Activated CD4-positive, alpha-beta memory T cell treated with anti-CD3 and anti-CD28 coated beads for 36 hours (primary cell): ENCODE results near the gene ANO9. TPM values are rescaled to one million over a fixed set of nuclear protein-coding genes. Genes with fewer than 3 reads are reported as not detected.

Source experiments
- CTCF ChIA-PET: fragments of 350-600 bp; sonication (Branson Sonifier 250); formaldehyde crosslinking; loops from one replicate; lab custom pipeline; 2021; ENCODE audit warnings: antibody characterized with exemption, inconsistent platforms; lab: Charles Lee
- POLR2A ChIA-PET: fragments of 350-600 bp; sonication (Branson Sonifier 250); formaldehyde crosslinking; loops from one replicate; lab custom pipeline; 2021; ENCODE audit warnings: antibody characterized with exemption; lab: Charles Lee
- DNase-seq: peaks from one replicate; pipeline ENCODE4 v3.0.0-alpha.2; 2020
- H3K27ac Mint-ChIP-seq: one replicate; pipeline ENCODE4 v1.8.0; 2021; ENCODE audit warnings: mixed read lengths
- H3K27me3 Mint-ChIP-seq: one replicate; pipeline ENCODE4 v1.8.0; 2021; ENCODE audit warnings: mixed read lengths
- H3K36me3 Mint-ChIP-seq: one replicate; pipeline ENCODE4 v1.8.0; 2021; ENCODE audit warnings: mixed read lengths
- H3K4me1 Mint-ChIP-seq: one replicate; pipeline ENCODE4 v1.8.0; 2021; ENCODE audit warnings: low read depth, mixed read lengths
- H3K4me3 Mint-ChIP-seq: one replicate; pipeline ENCODE4 v1.8.0; 2021; ENCODE audit warnings: mild to moderate bottlenecking, mixed read lengths
- H3K9me3 Mint-ChIP-seq: one replicate; pipeline ENCODE4 v1.8.0; 2021; ENCODE audit warnings: mixed read lengths
- intact Hi-C: fragments of 100-400 bp; cut with micrococcal nuclease; formaldehyde crosslinking; loops from one replicate; pipeline ENCODE4 v1.15.1; 2023
- total RNA-seq, 2 experiments: library from RNA; stranded (reverse); gene quantifications; one replicate each; pipeline ENCODE4 v1.2.3, GENCODE V29; 2021

Gene ANO9
- total RNA-seq, 2 experiments from 2014 or later: 41.7 to 45.6 TPM

DNA sequence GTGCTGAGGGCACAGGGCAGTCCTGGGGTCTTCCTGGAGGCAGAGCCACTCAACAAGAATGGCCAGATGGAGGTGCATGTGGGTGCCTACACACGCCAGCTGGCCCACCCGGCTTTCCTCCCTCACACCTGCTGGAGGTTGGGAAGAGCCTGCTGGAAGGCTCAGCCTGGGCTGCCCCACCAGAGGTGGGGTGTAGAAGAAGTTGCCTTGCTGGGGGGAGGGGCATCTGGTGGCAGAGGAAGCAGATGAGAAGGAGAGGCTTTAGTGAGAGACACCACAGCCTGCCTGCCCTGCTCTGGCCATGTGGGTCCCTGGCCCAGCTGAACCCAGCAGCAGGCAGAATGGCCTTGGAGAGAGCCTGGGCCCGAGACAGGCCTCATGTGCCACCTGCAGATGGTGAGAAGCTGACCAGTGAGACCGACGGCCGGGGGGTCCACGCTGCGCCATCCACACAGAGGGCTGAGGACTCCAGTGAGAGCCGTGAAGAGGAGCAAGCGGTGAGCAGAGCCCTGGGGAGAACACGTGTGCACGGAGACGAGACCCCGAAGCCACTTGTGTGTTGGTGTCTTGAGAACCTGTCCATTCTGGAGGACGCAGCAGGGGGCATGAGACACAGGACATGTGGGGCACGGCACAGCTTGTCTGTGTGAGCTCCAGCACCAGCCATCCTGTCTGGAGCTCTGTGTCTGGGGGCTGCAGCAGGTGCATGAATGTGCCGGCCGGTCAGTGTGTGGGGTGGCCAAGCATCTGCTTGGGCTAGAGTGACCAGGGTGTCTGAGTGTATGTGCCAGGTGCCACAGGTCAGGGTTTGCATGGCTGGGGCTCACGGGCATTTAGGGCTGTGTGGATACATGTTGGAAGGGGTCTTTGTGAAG is 69.9 kb downstream of the ANO9 start:
- DNase-seq: no peak
- no peak overlapping the region for H3K27ac Mint-ChIP-seq
- no peaks in the 10 kb centered on the region for H3K9me3 Mint-ChIP-seq
- no peak overlapping the region for H3K4me3 Mint-ChIP-seq
- peaks cover 11% of the 10 kb centered on the region for H3K4me1 Mint-ChIP-seq
- intact Hi-C loops: no loop called here
- peaks cover 1% of the 10 kb centered on the region for H3K36me3 Mint-ChIP-seq
- POLR2A ChIA-PET: no interaction called here
- H3K27me3 Mint-ChIP-seq: peaks cover 28% of the 10 kb centered on the region
- CTCF ChIA-PET: interaction anchor here (0.8 kb wide), 1 partner anchor 15 kb away, joined by 3 read pairs; no protein-coding TSS in a partner anchor

DNA sequence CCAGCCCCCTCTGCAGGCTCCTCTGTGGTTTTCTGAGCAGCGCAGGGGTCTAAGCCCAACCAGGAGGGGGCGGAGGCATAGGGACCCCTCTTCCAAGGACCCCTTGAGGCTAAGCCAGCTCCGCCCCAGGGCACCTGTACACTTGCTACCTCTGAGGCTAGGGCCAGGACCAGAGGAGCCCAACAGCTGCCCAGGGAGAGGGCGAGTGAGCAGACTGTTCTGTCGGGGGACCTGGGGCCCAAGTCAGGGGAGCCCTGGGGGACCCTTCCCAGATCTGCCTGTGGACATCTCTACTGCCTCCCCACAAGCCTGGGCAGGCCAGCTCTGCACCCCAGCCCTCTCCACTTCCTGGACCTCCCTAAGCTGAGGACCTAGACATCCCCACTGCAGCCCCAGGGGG is 70.8 kb downstream of the ANO9 start:
- DNase-seq: no peak
- H3K4me3 Mint-ChIP-seq: no peak overlapping the region
- H3K9me3 Mint-ChIP-seq: no peaks in the 10 kb centered on the region
- intact Hi-C loops: no loop called here
- H3K27me3 Mint-ChIP-seq: peaks cover 29% of the 10 kb centered on the region
- H3K36me3 Mint-ChIP-seq: peaks cover 1% of the 10 kb centered on the region
- ChIA-PET POLR2A (no interaction called here), CTCF (interaction anchor here (0.9 kb wide), 1 partner anchor 79 kb away, joined by 3 read pairs; no protein-coding TSS in a partner anchor)
- no peak overlapping the region for H3K27ac Mint-ChIP-seq
- peaks cover 11% of the 10 kb centered on the region for H3K4me1 Mint-ChIP-seq

DNA sequence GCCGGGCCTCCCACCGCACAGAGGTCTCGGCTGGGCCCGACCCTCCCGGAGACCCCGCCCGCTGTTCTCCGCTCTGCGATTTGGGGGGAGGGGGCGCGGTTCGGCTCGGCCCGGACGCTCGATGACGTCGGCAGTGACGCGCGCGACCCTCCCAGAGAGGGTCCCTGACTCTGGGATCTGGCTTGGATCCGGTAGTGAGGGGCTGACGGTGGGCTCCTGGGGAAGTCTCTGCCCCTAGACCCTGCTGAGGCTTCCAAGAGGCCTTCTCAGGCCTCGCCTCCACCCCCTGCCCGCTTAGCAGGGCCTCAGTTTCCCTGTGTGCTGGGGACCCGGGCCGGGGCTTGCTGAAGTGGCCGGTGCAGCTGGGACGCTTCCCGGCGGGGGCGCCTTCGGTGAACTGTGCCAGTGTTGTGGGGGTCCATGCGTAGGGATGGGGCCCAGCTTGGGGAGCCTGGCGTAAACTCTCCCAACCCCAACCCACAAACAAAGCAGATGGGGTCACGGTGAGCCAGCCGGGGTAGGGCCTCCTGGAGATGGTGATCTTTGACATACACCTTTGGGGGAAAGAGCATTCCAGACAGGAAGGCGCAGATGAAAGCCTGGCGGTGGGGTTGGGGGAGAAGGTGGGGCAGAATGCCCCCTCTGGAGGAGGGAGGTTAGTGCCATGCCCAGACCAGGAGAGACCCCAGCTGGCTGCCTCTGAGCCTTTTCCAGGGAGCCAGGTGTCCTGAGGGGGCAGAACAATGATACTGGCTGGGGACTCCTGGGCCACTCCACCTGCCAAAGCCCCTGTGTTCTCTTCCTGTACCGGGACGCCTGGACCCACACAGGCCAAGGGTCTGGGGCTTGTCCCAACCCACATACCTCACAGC is 71.5 kb downstream of the ANO9 start:
- DNase-seq: no peak
- H3K4me3 Mint-ChIP-seq: peak overlapping the region; percentile 45
- no peak overlapping the region for H3K27ac Mint-ChIP-seq
- peaks cover 31% of the 10 kb centered on the region for H3K27me3 Mint-ChIP-seq
- ChIA-PET POLR2A (no interaction called here), CTCF (interaction anchor here (0.9 kb wide), 1 partner anchor 80 kb away, joined by 3 read pairs; no protein-coding TSS in a partner anchor)
- H3K9me3 Mint-ChIP-seq: no peaks in the 10 kb centered on the region
- peaks cover 11% of the 10 kb centered on the region for H3K4me1 Mint-ChIP-seq
- intact Hi-C loops: no loop called here
- H3K36me3 Mint-ChIP-seq: peaks cover 1% of the 10 kb centered on the region

DNA sequence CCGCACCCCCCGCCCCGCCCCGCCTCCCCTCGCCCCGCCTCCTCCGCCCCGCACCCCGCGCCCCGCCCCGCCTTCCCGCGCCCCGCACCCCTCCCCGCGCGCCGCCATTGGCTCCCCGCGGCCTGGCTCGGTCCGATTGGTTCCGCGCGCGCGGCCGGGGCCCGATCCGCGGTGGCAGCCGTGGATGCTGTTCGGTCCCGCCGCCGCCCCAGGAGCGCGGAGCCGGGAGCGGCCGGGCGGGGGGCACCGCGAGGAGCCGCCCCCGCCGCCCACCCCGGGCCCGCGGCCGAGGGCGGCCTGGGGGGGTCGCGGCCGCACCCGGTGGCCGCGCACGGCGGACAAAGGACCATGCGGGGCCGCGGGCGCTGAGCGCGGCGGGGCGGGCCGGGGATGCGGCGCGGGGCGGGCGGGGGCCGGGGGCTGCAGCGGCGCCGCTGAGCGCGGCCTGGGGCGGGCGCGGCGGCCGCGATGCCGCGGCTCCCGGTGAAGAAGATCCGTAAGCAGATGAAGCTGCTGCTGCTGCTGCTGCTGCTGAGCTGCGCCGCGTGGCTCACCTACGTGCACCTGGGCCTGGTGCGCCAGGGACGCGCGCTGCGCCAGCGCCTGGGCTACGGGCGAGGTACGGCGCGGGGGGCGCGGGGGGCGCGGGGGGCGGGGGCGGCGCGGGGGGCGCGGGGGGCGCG is 72.3 kb downstream of the ANO9 start, which contains the start of gene B4GALNT4:
B4GALNT4 (plus strand) TSS at position 164 of the 683 bp plus-strand sequence; CDS start at position 469, 305 bp downstream.
- Mint-ChIP-seq H3K36me3 (peaks cover 1% of the 10 kb centered on the region), H3K9me3 (no peaks in the 10 kb centered on the region), H3K27me3 (peaks cover 36% of the 10 kb centered on the region), H3K4me1 (peaks cover 11% of the 10 kb centered on the region), H3K27ac (peak within 1 kb of the TSS; percentile 33), H3K4me3 (peak within 1 kb of the TSS; percentile 65)
- no peak for DNase-seq
- CTCF ChIA-PET: no interaction called here
- POLR2A ChIA-PET: no interaction called here
- intact Hi-C loops: no loop called here

DNA sequence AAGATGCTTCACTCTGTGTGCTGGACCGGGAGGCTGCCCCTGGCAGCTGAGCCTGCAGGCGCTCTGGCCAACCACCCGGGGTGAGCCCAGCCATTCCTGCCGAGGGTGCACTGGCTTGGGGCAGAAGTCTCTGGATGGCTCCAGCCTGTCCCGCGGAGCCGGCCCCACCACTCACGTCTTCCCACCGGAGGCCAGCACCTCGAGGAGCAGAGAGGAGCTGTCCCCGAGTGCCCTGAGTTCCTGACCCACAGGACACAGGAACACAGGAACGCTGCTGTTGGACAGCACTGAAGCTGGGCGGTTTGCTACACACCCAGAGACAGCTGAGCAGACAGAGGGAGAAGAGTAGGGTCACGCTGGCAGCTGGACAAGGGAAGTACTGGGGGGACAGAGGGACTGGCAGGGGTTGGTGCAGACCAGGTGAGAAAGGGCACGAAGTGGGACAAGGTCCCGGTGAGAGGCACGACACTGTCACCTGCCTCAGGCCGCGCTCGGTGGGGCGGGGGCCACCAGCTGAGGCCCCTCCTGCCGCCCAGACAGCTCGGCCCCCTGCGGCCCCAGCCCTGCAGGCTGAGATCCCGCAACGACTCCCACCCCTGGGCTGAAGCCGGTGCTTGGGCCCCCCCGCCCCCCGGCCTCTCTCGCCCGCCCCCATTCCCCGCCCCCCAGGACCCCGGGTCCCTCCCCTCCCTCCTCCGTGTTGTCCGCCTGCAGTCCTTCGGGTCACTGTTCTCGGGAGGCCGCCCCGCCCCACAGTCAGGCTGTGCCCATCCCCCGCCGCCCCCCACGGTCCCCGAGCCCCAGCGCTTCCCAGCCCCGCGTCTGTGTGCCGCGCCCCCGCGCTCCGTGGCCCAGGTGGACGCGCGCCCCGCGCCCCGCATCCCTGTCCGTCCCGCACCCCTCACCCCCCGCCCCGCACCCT is 73.1 kb downstream of the ANO9 start:
- DNase-seq: no peak
- peak overlapping the region; percentile 65 for H3K4me3 Mint-ChIP-seq
- CTCF ChIA-PET: interaction anchor here (0.6 to 1.3 kb wide), 2 partner anchors 118 to 125 kb away, joined by 3 to 5 read pairs; no protein-coding TSS in a partner anchor
- H3K27me3 Mint-ChIP-seq: peaks cover 36% of the 10 kb centered on the region
- intact Hi-C loops: no loop called here
- H3K36me3 Mint-ChIP-seq: peaks cover 1% of the 10 kb centered on the region
- no peaks in the 10 kb centered on the region for H3K9me3 Mint-ChIP-seq
- peaks cover 11% of the 10 kb centered on the region for H3K4me1 Mint-ChIP-seq
- POLR2A ChIA-PET: interaction anchor here (0.6 kb wide), 1 partner anchor 161 kb away, joined by 3 read pairs; the partner anchor contains the start of genes BET1L and RIC8A
- peak overlapping the region; percentile 33 for H3K27ac Mint-ChIP-seq

GRCh38 chr11:367956-368413 is 73.8 kb downstream of the ANO9 start:
- intact Hi-C loops: no loop called here
- CTCF ChIA-PET: interaction anchor here (1.3 kb wide), 1 partner anchor 117 kb away, joined by 5 read pairs; no protein-coding TSS in a partner anchor
- POLR2A ChIA-PET: interaction anchor here (0.6 kb wide), 1 partner anchor 161 kb away, joined by 3 read pairs; the partner anchor contains the start of genes BET1L and RIC8A
- Mint-ChIP-seq H3K4me1 (peaks cover 11% of the 10 kb centered on the region), H3K9me3 (no peaks in the 10 kb centered on the region), H3K27ac (no peak overlapping the region), H3K4me3 (peak overlapping the region; percentile 65), H3K27me3 (peaks cover 36% of the 10 kb centered on the region), H3K36me3 (peaks cover 1% of the 10 kb centered on the region)
- DNase-seq: no peak

Other genes starting within 250 kb of the ANO9 start
- not detected for gene SCGB1C1, start 248.9 kb downstream of the ANO9 start, total RNA-seq
- gene BET1L, start 234.6 kb downstream of the ANO9 start, total RNA-seq: 10 to 100 TPM; 51.0 to 53.2 TPM
- gene RIC8A, start 234.3 kb downstream of the ANO9 start, total RNA-seq: 100 to 1,000 TPM; 100 to 104 TPM
- gene SIRT3, start 205.7 kb downstream of the ANO9 start, total RNA-seq: 10 to 100 TPM; 16.1 to 17.6 TPM
- 100 to 1,000 TPM; 210 to 214 TPM for gene PSMD13, start 205.0 kb downstream of the ANO9 start, total RNA-seq
- 1 to 10 TPM in 1 of 2 experiments, under 1 TPM in 1; 0.99 to 1.2 TPM for gene NLRP6, start 163.6 kb downstream of the ANO9 start, total RNA-seq
- 10 to 100 TPM; 74.3 to 75.0 TPM for gene PGGHG, start 152.9 kb downstream of the ANO9 start, total RNA-seq
- gene IFITM5, start 142.5 kb downstream of the ANO9 start, total RNA-seq: not detected
- gene IFITM2, start 134.2 kb downstream of the ANO9 start, total RNA-seq: 100 to 1,000 TPM; 525 to 561 TPM
- gene IFITM1, start 128.0 kb downstream of the ANO9 start, total RNA-seq: 100 to 1,000 TPM; 195 to 200 TPM
- 10 to 100 TPM; 25.6 TPM for gene IFITM3, start 121.2 kb downstream of the ANO9 start, total RNA-seq
- gene B4GALNT4, start 72.5 kb downstream of the ANO9 start, total RNA-seq: 1 to 10 TPM; 2.1 to 4.0 TPM
- under 1 TPM in 1 of 2 experiments, not detected in 1; 0.40 TPM for gene PKP3, start 47.8 kb downstream of the ANO9 start, total RNA-seq
- gene SIGIRR, start 27.0 kb downstream of the ANO9 start, total RNA-seq: 10 to 100 TPM; 55.0 to 57.2 TPM
- gene PTDSS2, start 8.3 kb upstream of the ANO9 start, total RNA-seq: 10 to 100 TPM; 15.0 to 16.7 TPM
- gene RNH1, start 65.2 kb upstream of the ANO9 start, total RNA-seq: 100 to 1,000 TPM; 127 to 134 TPM
- gene HRAS, start 93.6 kb upstream of the ANO9 start, total RNA-seq: 10 to 100 TPM; 39.8 to 42.0 TPM
- 1 to 10 TPM; 1.3 to 1.6 TPM for gene LRRC56, start 95.5 kb upstream of the ANO9 start, total RNA-seq
- 1 to 10 TPM; 3.1 to 3.9 TPM for gene LMNTD2, start 118.7 kb upstream of the ANO9 start, total RNA-seq
- 10 to 100 TPM; 18.8 to 21.9 TPM for gene RASSF7, start 119.0 kb upstream of the ANO9 start, total RNA-seq
- 10 to 100 TPM; 32.4 to 33.5 TPM for gene PHRF1, start 134.5 kb upstream of the ANO9 start, total RNA-seq
- 10 to 100 TPM; 79.9 to 80.7 TPM for gene IRF7, start 173.9 kb upstream of the ANO9 start, total RNA-seq
- gene CDHR5, start 182.9 kb upstream of the ANO9 start, total RNA-seq: not detected
- not detected for gene SCT, start 185.2 kb upstream of the ANO9 start, total RNA-seq
- under 1 TPM; 0.21 to 0.39 TPM for gene DRD4, start 195.3 kb upstream of the ANO9 start, total RNA-seq